ENCODE data around the gene DUOXA1.
"Not testable (repeated sequence)": the region's sequence is repeated elsewhere in the genome, so short reads cannot be mapped to it uniquely, and the experiment has no call there.

DUOXA1 gene

GRCh38 chr15:45112143-45112590 is 17.5 kb downstream of the DUOXA1 start:
- no peak for DNase-seq

- no peak for DNase-seq
Measured at GRCh38 chr15:45111390-45112142, 18.1 kb downstream of the DUOXA1 start.

GRCh38 chr15:45110256-45110820 is 19.3 kb downstream of the DUOXA1 start:
- DNase-seq, result no peak

DNA sequence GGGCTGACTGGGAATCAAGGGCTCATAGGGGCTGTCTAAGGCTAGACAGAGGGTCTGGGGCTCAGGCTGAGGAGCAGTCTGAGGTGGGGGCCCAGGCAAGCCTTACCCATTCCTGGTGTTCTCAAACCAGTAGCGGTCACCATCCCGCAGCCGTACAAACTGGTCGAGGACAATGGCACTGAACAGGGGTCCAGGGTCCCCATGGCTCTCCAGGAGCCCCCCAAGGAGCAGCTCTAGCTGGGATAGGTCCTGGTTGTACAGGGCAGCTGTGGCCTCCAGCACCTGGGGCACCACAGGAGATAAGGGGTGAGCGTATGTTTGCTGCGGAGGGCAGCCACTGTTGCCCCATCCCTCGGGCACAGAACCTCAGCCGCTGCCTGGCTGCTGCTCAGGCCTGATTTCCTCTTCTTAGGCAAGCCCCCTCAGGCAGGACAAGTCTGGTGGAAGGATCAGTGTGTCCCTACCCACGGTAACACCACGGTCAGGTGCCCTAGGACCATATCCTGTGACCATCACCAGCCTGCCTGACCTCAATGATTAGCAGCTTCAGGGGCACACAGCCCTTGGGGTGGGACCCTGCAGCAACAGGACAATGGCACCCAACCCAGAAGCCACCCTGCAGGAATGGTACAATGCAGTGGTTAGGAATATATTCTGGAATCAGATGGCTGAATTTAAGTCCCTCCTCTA is 21.6 kb downstream of the DUOXA1 start:
- no peak for DNase-seq

- no peak for DNase-seq
Measured at GRCh38 chr15:45106002-45106790, 23.5 kb downstream of the DUOXA1 start.

GRCh38 chr15:45105586-45105985 is 24.1 kb downstream of the DUOXA1 start:
- no peak for DNase-seq

DNA sequence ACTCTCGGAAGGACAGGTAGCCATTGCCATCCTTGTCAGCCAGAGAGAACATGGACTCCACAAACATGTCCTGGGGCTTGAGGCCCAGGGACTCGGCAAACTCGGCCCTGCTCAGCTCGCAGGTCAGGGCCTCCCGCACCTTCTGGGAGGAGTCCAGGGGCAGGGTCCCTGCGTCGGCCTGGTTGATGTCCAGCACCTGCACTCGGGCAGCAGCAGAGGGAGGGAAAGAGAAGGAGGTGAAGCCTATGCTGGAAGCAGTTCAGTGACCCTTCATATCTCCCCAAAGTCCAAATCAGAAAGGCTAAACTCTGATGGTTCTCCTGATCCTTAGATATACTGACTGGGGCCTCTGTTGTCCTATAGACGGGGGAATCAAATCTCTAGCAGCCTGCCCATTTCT is 25.5 kb downstream of the DUOXA1 start:
- DNase-seq, result not testable (repeated sequence)

- no peak for DNase-seq
Measured at GRCh38 chr15:45102226-45102625, 27.5 kb downstream of the DUOXA1 start.

GRCh38 chr15:45101749-45102148 is 27.9 kb downstream of the DUOXA1 start:
- DNase-seq, result no peak

DNA sequence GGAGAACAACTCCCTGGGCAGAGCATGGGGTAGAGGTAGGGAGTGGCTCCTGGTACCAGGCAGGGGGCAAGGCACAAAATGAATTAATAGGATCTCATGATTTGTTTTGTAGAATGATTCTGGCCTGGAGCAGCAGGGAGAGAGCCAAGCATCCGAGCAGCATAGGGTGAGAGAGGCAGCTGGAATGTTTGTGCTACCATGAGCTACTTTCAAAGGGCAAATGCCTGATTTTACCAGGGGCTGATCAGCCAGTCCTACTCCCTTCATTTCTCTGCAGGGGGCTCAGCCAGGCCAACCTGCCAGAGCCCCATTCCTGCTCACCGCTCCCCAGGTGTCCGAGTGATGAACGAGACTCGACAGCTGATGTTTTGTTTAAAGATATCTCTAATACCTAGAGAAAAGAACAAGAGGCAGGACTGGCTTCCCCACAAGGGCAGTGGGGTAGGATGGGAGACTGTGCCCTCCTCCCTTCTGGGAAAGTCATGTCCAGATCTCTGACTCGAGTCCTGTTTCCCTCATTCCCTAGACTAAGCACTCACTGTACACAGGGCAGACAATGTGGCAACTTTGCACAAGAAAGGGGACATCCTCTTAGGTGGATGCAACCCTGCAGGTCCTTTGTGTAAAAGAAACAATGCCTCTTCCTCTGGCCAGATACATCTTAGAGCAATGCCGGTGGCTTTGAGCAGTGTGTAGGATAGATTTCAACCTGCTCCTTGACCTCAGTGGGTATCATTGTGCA is 28.6 kb downstream of the DUOXA1 start:
- DNase-seq, result no peak

DNA sequence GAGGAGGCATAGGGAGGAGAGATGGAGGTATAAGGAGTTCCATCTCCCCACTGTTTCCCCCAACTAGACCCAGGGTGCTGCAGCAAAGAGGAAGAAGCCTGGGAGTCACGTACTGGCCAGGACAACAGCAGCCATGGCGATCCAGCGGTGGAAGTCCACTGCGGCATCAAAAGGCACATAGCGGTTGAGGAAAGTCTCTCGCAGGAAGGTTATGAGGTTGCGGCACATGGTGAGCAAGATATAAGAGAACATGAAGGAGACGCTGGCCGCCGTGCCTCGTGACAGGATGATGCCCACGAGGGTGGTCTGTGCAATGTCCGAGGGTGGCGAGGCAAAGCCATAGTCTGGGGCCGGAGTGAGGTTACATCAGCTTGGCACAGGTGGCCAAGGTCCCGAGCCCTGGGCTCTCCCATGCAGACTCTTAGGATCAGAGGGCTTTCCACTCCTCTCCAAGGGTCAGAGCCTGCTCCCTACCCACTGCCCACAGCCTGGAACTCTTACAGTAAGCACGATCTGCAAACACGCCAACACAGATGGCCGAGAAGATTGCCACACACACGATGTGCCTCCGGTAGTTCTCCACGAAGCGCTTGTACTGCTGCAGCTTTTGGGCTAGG is 30.0 kb downstream of the DUOXA1 start:
- no peak for DNase-seq

DNA sequence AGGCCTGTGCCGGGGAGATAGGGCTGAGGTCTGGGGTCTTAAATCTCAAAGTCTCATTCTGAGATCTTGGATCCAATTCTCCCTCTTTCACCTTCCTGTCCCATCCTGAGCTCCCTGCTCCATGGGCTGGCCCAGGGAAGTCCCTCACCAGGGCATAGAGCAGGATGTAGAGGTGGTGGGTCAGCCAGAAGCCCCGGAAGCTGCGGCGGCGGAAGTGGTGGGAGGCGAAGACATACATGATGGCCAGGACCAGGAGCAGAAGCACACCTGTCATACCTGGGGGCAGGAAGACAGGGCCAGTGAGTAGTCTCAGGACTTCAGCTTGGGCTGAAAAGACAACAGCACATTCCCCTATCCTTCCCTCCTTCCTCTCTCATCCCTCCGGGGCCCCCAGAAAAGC is 32.2 kb downstream of the DUOXA1 start:
- DNase-seq, result no peak

- no peak for DNase-seq
Measured at GRCh38 chr15:45095661-45096060, 34.0 kb downstream of the DUOXA1 start.

DNA sequence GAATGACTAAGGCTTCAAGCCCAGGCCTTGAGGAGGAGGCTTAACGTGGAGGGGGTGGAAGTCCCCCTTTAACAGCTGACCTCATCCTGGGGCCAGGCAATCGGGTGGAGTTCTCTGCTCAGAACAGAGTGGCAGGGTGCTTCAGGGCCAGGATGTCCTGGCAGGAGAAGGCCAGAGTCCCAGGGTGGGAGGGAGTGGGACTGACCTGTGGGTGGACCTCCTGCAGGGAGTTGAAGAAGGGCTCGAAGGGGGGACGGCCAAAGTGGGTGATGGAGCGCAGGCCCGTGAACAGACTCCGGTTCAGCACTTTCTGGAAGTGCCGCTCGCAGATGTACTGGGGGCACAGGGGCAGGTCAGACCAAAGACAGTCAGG is 35.3 kb downstream of the DUOXA1 start:
- no peak for DNase-seq

DNA sequence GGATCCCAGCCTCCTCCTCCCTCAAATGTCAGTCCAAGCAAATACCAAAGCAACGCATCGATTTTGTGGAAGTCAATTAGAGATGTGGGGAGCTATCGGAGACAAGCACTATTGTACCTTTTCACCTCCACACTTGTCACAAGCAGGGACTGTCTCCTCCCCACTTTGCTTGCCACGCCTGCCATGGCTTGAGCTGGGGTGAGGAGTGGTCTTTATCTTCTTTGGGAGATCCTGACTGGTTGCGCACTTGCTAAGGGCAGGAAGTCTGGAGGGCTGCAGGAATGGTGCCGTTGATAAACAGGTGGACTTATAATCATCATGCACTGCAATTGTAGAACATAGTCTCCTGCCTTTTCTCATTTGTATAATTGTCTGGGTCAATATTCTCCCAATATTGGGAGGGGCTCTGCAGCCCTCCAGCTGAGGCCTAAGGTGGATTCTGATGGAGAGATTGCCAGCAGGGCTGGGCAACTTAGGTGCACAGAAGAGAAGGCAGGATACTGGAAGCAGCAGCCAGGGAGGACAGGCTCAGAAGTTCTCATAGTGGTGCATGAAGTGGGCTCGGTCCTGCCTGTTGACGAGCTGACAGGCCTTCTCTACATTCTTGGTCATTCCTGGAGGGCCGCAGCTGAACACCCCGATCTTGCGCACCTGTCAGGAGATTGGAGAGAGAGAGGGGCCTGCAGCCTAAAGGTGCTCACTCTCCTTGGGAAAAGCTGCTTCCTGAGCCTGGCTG is 35.9 kb downstream of the DUOXA1 start:
- DNase-seq, result no peak

DNA sequence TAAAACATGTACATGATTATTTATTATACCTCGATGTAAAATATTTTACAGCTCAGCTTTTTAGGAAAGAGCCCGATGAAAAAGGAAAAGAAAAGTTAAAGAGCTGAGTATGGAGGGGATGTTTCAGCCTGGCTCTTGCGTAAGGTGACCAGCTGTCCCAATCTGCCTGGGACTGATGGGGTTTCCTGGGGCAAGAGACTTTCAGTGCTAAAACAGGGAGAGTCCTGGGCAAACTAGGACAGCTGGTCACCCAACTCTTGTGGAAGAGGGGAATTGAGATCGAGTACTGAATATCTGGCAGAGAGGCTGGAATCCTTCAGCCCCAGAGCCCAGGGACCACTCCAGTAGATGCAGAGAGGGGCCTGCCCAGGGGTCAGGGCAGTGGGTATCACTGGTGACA is 36.7 kb downstream of the DUOXA1 start:
- no peak for DNase-seq

GRCh38 chr15:45091576-45091975 is 38.1 kb downstream of the DUOXA1 start:
- DNase-seq, result no peak

DNA sequence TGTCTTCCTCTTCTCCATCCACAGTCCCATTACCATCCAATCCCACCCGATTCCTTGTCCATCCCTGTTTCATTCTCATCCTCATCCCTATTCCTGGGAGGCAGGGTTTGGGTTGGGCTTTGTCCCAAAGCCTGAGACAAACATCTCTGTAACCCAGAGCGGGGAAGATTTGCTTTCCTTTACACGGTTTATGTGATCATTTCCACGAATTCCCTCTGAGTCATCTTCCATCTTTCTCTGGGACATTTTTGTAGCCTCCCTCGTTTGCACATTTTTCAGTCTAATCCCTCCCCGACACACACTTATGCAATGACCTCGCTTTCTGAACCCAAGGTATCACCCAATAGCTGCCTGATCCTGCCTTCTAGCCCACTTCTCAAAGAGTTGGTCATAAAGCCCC is 38.5 kb downstream of the DUOXA1 start:
- DNase-seq, result no peak

DNA sequence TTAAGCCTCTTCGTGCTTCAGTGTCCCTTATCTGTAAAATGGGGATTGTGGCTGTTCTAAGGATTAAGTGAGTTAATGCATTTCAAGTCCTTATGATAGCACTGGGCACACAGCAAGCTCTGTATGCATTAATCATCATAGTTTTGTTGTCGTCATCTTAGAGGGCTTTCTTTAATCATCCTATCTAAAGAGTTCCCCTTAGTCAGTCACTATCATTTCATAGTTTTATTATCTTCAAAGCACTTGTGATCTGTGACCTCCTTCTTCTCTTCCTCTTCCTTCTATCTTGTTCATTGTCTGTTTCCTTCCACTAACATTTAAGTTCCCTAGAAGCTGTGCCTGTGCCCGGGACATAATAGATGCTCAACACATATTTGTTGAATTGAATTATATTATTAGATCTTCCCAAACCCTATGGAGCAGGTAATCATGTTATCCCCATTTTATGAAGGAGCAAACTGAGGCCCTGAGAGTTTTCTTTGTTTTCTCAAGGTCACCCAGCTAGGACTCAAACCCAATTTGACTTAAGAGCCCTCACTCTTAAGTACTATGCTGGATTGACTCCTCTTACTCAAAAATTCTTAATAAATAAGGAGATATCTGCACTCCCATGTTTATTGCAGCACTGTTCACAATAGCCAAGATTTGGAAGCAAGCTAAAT is 39.8 kb downstream of the DUOXA1 start:
- DNase-seq, result no peak

- DNase-seq, result no peak
Measured at GRCh38 chr15:45088801-45089711, 40.6 kb downstream of the DUOXA1 start.

Measured in NCI-H1436 treated with DMSO at 0.1 percent for 48 hours (cell line).